Keratinocyte (primary cell): ENCODE data around the gene GLOD5. TPM values are rescaled to one million over a fixed set of nuclear protein-coding genes. Genes with fewer than 3 reads are reported as not detected.

Experiments used
- DNase-seq: peaks from one replicate; pipeline ENCODE4 v3.0.0-alpha.2; 2011; ENCODE audit warnings: low read depth, missing footprints, low spot score
- FAIRE-seq: peaks from 2 replicates; lab custom pipeline; 2011; peaks lifted over from hg19 to GRCh38; lab: Jason Lieb, UNC
- H2AFZ ChIP-seq: 2 replicates; pipeline ENCODE4 v1.6.0; 2012; ENCODE audit warnings: low read length, control low read depth, inconsistent platforms; ENCODE audit not compliant: control insufficient read depth
- H3K27ac ChIP-seq: 2 replicates; pipeline ENCODE4 v1.5.1; 2011; ENCODE audit warnings: low read length; ENCODE audit not compliant: control insufficient read depth, insufficient read depth
- H3K27me3 ChIP-seq: 3 replicates; pipeline ENCODE4 v1.6.0; 2011; ENCODE audit warnings: low read length; ENCODE audit not compliant: control insufficient read depth, insufficient read depth; ENCODE audit errors: extremely low read depth
- H3K36me3 ChIP-seq, 2 experiments: 2 replicates in 1 of 2; 3 replicates in 1 of 2; pipeline ENCODE4 v1.5.1; 2011; ENCODE audit warnings: low read length in 2 of 2, mild to moderate bottlenecking in 1 of 2; ENCODE audit not compliant: control insufficient read depth in 2 of 2, insufficient read depth in 2 of 2; ENCODE audit errors: extremely low read depth in 1 of 2
- H3K4me1 ChIP-seq: 3 replicates; pipeline ENCODE4 v1.5.1; 2011; ENCODE audit warnings: low read length; ENCODE audit not compliant: control insufficient read depth, insufficient read depth; ENCODE audit errors: extremely low read depth
- H3K4me2 ChIP-seq: 3 replicates; pipeline ENCODE4 v1.6.0; 2011; ENCODE audit warnings: low read depth, low read length; ENCODE audit not compliant: control insufficient read depth, insufficient read depth; ENCODE audit errors: extremely low read depth
- H3K4me3 ChIP-seq, 3 experiments: fragments of 200-600 bp in 1 of 3; sonication (generic) in 1 of 3; 2 replicates in 2 of 3; 3 replicates in 1 of 3; pipeline ENCODE4 v1.5.1; 2011 to 2016; ENCODE audit warnings: low read length in 3 of 3, mild to moderate bottlenecking in 3 of 3, control low read depth in 2 of 3, inconsistent platforms in 1 of 3, low read depth in 1 of 3, mixed read lengths in 1 of 3, mixed run types in 1 of 3, moderate library complexity in 1 of 3; ENCODE audit not compliant: control insufficient read depth in 2 of 3, insufficient read depth in 2 of 3; ENCODE audit errors: extremely low read depth in 1 of 3
- H3K79me2 ChIP-seq: 2 replicates; pipeline ENCODE4 v1.6.0; 2012; ENCODE audit warnings: low read length; ENCODE audit not compliant: control insufficient read depth, insufficient read depth
- H3K9ac ChIP-seq: 3 replicates; pipeline ENCODE4 v1.6.0; 2011; ENCODE audit warnings: low read length; ENCODE audit not compliant: control insufficient read depth, insufficient read depth; ENCODE audit errors: extremely low read depth
- H3K9me1 ChIP-seq: 3 replicates; pipeline ENCODE4 v1.6.0; 2011; ENCODE audit warnings: low read length; ENCODE audit not compliant: control insufficient read depth, insufficient read depth; ENCODE audit errors: extremely low read depth
- H3K9me3 ChIP-seq: 2 replicates; pipeline ENCODE4 v1.5.1; 2012; ENCODE audit warnings: low read depth, low read length; ENCODE audit not compliant: control insufficient read depth
- H4K20me1 ChIP-seq: 3 replicates; pipeline ENCODE4 v1.6.0; 2011; ENCODE audit warnings: low read length; ENCODE audit not compliant: control insufficient read depth, insufficient read depth; ENCODE audit errors: extremely low read depth
- EZH2 ChIP-seq: IDR thresholded peaks from one replicate; pipeline ENCODE4 v1.6.1; 2012; ENCODE audit warnings: inconsistent platforms, mild to moderate bottlenecking, low read length, moderate library complexity
- dilution Hi-C: fragments of 300-500 bp; cut with MboI; formaldehyde crosslinking; loops from one replicate; pipeline ENCODE4 v1.7.0; 2020; ENCODE audit warnings: low sequenced_read_pairs; ENCODE audit not compliant: extremely low pct_ligation_motif_present
- polyA plus RNA-seq, 5 experiments: library from polyadenylated mRNA; depleted of rRNA in 3 of 5; stranded (reverse) in 3 of 5; stranded (forward) in 1 of 5; unstranded in 1 of 5; fragments of >200 nt; gene quantifications; 1 replicate in 1 of 5; 2 replicates in 3 of 5; 3 replicates in 1 of 5; pipeline versions ENCODE4 v1.2.1 to v1.2.3, GENCODE V29; 2011 to 2012; ENCODE audit warnings: missing spikeins in 2 of 5, low read depth in 1 of 5, low replicate concordance in 1 of 5
- TF ChIP-seq, protein P1 (sequence below), 3 experiments: IDR thresholded peaks in 1 of 3; conservative IDR thresholded peaks in 1 of 3; optimal IDR thresholded peaks in 1 of 3; 2 replicates in 2 of 3; 3 replicates in 1 of 3; pipeline versions ENCODE3 to v1.5.1; 2011; ENCODE audit warnings: low read length in 3 of 3, mild to moderate bottlenecking in 3 of 3, moderate library complexity in 2 of 3, control low read depth in 1 of 3, inconsistent platforms in 1 of 3; ENCODE audit not compliant: insufficient read depth in 2 of 3; ENCODE audit errors: extremely low read depth in 1 of 3

The GLOD5 gene
- polyA plus RNA-seq, 1 donor (not counting 4 experiments of a cell fraction or from before 2014, with no cell fraction given), result not detected

DNA sequence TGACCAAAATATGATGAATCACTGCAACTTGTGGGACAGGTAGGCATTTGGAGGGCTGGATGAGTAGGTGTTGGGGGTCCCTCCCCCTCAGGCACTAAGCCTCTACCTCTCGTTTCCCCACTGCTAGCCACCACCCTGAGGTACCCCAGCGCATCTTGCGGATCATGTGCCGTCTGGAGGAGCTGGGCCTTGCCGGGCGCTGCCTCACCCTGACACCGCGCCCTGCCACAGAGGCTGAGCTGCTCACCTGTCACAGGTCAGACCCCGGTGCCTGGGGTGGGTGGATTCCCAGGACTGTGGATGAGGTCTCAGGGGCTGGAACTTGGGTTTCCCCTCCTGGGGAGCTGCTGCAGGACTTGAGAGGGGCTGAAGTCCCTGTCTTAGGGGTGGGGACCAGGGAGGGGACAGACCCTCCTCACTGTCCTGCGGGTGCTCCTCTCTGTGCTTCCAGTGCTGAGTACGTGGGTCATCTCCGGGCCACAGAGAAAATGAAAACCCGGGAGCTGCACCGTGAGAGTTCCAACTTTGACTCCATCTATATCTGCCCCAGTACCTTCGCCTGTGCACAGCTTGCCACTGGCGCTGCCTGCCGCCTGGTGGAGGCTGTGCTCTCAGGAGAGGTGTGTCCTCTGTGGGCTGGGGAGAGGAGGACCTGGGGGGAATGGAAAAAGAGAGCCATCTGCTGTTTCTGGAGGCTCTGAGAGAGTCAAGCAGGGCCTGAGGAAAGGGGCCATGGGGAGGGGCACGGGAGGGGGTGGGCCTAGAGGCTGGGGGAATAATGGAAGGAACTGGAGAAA is 54.7 kb downstream of the GLOD5 start:
- dilution Hi-C loops, result no loop called here
- Histone ChIP-seq H3K79me2 (no peaks in the 10 kb centered on the region), H2AFZ (no peak overlapping the region), H3K4me3 (no peak overlapping the region), H3K4me1 (no peaks in the 10 kb centered on the region), H4K20me1 (no peaks in the 10 kb centered on the region), H3K4me2 (no peak overlapping the region), H3K27me3 (no peaks in the 10 kb centered on the region), H3K9me3 (no peaks in the 10 kb centered on the region), H3K9me1 (no peaks in the 10 kb centered on the region), H3K27ac (no peak overlapping the region), H3K9ac (no peak overlapping the region), H3K36me3 (peaks cover 0 to 5% of the 10 kb centered on the region in 2 experiments)
- FAIRE-seq (no peak), DNase-seq (no peak)
- TF ChIP-seq, protein P1, sequence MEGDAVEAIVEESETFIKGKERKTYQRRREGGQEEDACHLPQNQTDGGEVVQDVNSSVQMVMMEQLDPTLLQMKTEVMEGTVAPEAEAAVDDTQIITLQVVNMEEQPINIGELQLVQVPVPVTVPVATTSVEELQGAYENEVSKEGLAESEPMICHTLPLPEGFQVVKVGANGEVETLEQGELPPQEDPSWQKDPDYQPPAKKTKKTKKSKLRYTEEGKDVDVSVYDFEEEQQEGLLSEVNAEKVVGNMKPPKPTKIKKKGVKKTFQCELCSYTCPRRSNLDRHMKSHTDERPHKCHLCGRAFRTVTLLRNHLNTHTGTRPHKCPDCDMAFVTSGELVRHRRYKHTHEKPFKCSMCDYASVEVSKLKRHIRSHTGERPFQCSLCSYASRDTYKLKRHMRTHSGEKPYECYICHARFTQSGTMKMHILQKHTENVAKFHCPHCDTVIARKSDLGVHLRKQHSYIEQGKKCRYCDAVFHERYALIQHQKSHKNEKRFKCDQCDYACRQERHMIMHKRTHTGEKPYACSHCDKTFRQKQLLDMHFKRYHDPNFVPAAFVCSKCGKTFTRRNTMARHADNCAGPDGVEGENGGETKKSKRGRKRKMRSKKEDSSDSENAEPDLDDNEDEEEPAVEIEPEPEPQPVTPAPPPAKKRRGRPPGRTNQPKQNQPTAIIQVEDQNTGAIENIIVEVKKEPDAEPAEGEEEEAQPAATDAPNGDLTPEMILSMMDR (optimal IDR thresholded peaks at IDR 0.05 in 1 of 3, IDR thresholded peaks at IDR 0.05 in 1 of 3, conservative IDR thresholded peaks at IDR 0.05 in 1 of 3; ENCODE audit: extremely low read depth in 1 of 3, insufficient read depth in 2 of 3, low read length in 3 of 3), result no peak
- no peak for TF ChIP-seq EZH2

DNA sequence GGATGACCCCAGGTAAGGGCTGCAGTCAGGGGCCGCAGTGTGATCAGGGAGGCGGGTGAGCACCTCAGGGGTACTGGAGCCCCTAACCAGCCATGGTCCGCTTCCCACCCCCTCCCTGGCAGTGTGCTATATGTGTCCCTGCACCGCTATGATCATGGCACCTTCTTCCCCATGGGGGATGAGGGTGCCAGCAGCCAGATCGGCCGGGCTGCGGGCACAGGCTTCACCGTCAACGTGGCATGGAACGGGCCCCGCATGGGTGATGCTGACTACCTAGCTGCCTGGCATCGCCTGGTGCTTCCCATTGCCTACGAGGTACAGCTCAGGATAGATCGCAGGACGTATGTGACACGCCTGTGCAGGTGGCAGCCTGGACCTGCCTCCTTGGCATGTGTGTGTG is 56.6 kb downstream of the GLOD5 start:
- dilution Hi-C loops, result no loop called here
- FAIRE-seq, result no peak

More for the DNA sequence above, 56.6 kb downstream of the GLOD5 start:
- H3K9me1 ChIP-seq, result no peaks in the 10 kb centered on the region
- H3K4me1 ChIP-seq, result no peaks in the 10 kb centered on the region
- no peak overlapping the region for H3K4me2 ChIP-seq
- DNase-seq, result no peak
- H4K20me1 ChIP-seq, result no peaks in the 10 kb centered on the region
- H3K79me2 ChIP-seq, result no peaks in the 10 kb centered on the region
- no peak overlapping the region for H3K27ac ChIP-seq
- H3K27me3 ChIP-seq, result no peaks in the 10 kb centered on the region
- H3K36me3 ChIP-seq, result peaks cover 0 to 5% of the 10 kb centered on the region in 2 experiments
- no peaks in the 10 kb centered on the region for H3K9me3 ChIP-seq
- no peak overlapping the region for H3K4me3 ChIP-seq
- no peak overlapping the region for H3K9ac ChIP-seq
- H2AFZ ChIP-seq, result no peak overlapping the region
- TF ChIP-seq EZH2, result no peak
- TF ChIP-seq, protein P1 (optimal IDR thresholded peaks at IDR 0.05 in 1 of 3, IDR thresholded peaks at IDR 0.05 in 1 of 3, conservative IDR thresholded peaks at IDR 0.05 in 1 of 3; ENCODE audit: extremely low read depth in 1 of 3, insufficient read depth in 2 of 3, low read length in 3 of 3), result no peak
